IMR-90 (cell line): ENCODE data around the gene GHDC. TPM values are rescaled to one million over a fixed set of nuclear protein-coding genes. Genes with fewer than 3 reads are reported as not detected.

Experiments used
- ATAC-seq: fragments of 200-7000 bp; cut with Tn5 transposase; 2 replicates; pipeline ENCODE4 v1.9.1; 2020; ENCODE audit warnings: low read depth, mild to moderate bottlenecking, moderate library complexity
- BruUV-seq: library from RNA; stranded (reverse); fragments of 400-500 nt; replicated peaks from 2 replicates; lab custom pipeline; 2021; lab: Mats Ljungman, UMichigan
- CTCF ChIA-PET: fragments of 300-600 bp; formaldehyde crosslinking; extraction: SDS; loops from one replicate; lab custom pipeline; 2021; ENCODE audit warnings: antibody characterized with exemption; lab: Yijun Ruan, JAX
- POLR2A ChIA-PET: fragments of 300-600 bp; sonication (Branson Sonifier 250); formaldehyde crosslinking; loops from one replicate; lab custom pipeline; 2022; ENCODE audit warnings: antibody characterized with exemption; ENCODE audit not compliant: unreplicated experiment; lab: Charles Lee
- DNase-seq: peaks from one replicate; pipeline ENCODE4 v3.0.0; 2013
- H2AFZ ChIP-seq: replicated peaks from 2 replicates; pipeline ENCODE3; 2013; ENCODE audit warnings: low read length, mild to moderate bottlenecking; ENCODE audit not compliant: poor library complexity
- H2AK5ac ChIP-seq: 2 replicates; pipeline ENCODE4 v1.6.1; 2013; ENCODE audit warnings: low read depth, low read length, inconsistent platforms
- H2AK9ac ChIP-seq: replicated peaks from 2 replicates; pipeline ENCODE3; 2013; ENCODE audit warnings: mild to moderate bottlenecking, low read depth, low read length, moderate library complexity; ENCODE audit not compliant: poor library complexity
- H2BK120ac ChIP-seq: 2 replicates; pipeline ENCODE4 v1.6.1; 2013; ENCODE audit warnings: low read depth, low read length, inconsistent platforms
- H2BK15ac ChIP-seq: 3 replicates; pipeline ENCODE4 v1.6.1; 2013; ENCODE audit warnings: low read depth, low read length, inconsistent platforms
- H2BK20ac ChIP-seq: 2 replicates; pipeline ENCODE4 v1.6.1; 2013; ENCODE audit warnings: low read depth, mild to moderate bottlenecking, inconsistent platforms, low read length, moderate library complexity
- H2BK5ac ChIP-seq: 2 replicates; pipeline ENCODE4 v1.6.1; 2013; ENCODE audit warnings: mild to moderate bottlenecking, low read depth, low read length, inconsistent platforms; ENCODE audit not compliant: poor library complexity, severe bottlenecking
- H3K14ac ChIP-seq: replicated peaks from 2 replicates; pipeline ENCODE4 v1.6.1; 2013; ENCODE audit warnings: low read depth, low read length, inconsistent platforms
- H3K18ac ChIP-seq: 2 replicates; pipeline ENCODE4 v1.6.1; 2013; ENCODE audit warnings: low read depth, low read length, control low read depth
- H3K23ac ChIP-seq: 2 replicates; pipeline ENCODE4 v1.6.1; 2013; ENCODE audit warnings: low read depth, low read length, inconsistent platforms
- H3K27ac ChIP-seq: 2 replicates; pipeline ENCODE4 v1.5.1; 2013; ENCODE audit warnings: mild to moderate bottlenecking, control low read depth, low read length; ENCODE audit not compliant: insufficient read depth
- H3K27me3 ChIP-seq: 2 replicates; pipeline ENCODE4 v1.6.1; 2013; ENCODE audit warnings: low read length; ENCODE audit not compliant: control insufficient read depth, insufficient read depth
- H3K36me3 ChIP-seq: 2 replicates; pipeline ENCODE4 v1.6.1; 2013; ENCODE audit warnings: low read length, mixed read lengths; ENCODE audit not compliant: control insufficient read depth, insufficient read depth
- H3K4ac ChIP-seq: 2 replicates; pipeline ENCODE4 v1.6.1; 2013; ENCODE audit warnings: low read depth, low read length, inconsistent platforms
- H3K4me1 ChIP-seq: 2 replicates; pipeline ENCODE4 v1.6.1; 2013; ENCODE audit warnings: low read length, mixed read lengths; ENCODE audit not compliant: control insufficient read depth, insufficient read depth
- H3K4me2 ChIP-seq: 2 replicates; pipeline ENCODE4 v1.6.1; 2013; ENCODE audit warnings: low read depth, mild to moderate bottlenecking, control low read depth, low read length, moderate library complexity
- H3K4me3 ChIP-seq: 2 replicates; pipeline ENCODE4 v1.5.1; 2013; ENCODE audit warnings: low read depth, mild to moderate bottlenecking, control low read depth, low read length, moderate library complexity; ENCODE audit not compliant: insufficient read depth
- H3K56ac ChIP-seq: 2 replicates; pipeline ENCODE4 v1.6.1; 2013; ENCODE audit warnings: low read length, inconsistent platforms; ENCODE audit not compliant: insufficient read depth; ENCODE audit errors: extremely low read depth
- H3K79me1 ChIP-seq, 2 experiments: 2 replicates each; pipeline ENCODE4 v1.6.1; 2013; ENCODE audit warnings: low read length in 2 of 2, inconsistent platforms in 1 of 2, low read depth in 1 of 2
- H3K9ac ChIP-seq: 2 replicates; pipeline ENCODE4 v1.6.1; 2013; ENCODE audit warnings: low read depth, low read length, control low read depth
- H3K9me1 ChIP-seq: 2 replicates; pipeline ENCODE4 v1.6.1; 2013; ENCODE audit warnings: low read length, inconsistent platforms; ENCODE audit not compliant: insufficient read depth
- H3K9me3 ChIP-seq: 2 replicates; pipeline ENCODE4 v1.6.1; 2013; ENCODE audit warnings: low read length; ENCODE audit not compliant: control insufficient read depth, insufficient read depth
- H4K20me1 ChIP-seq: 2 replicates; pipeline ENCODE4 v1.6.1; 2013; ENCODE audit warnings: low read length, inconsistent platforms; ENCODE audit not compliant: insufficient read depth
- H4K5ac ChIP-seq: 2 replicates; pipeline ENCODE4 v1.6.1; 2013; ENCODE audit warnings: mild to moderate bottlenecking, low read depth, low read length, control low read depth
- H4K8ac ChIP-seq, 2 experiments: 2 replicates each; pipeline ENCODE4 v1.6.1; 2013; ENCODE audit warnings: low read depth in 2 of 2, low read length in 2 of 2, control low read depth in 1 of 2, inconsistent platforms in 1 of 2
- H4K91ac ChIP-seq: 2 replicates; pipeline ENCODE4 v1.6.1; 2013; ENCODE audit warnings: low read depth, low read length, inconsistent platforms; ENCODE audit not compliant: insufficient read depth
- RAD21 ChIP-seq: IDR thresholded peaks from 2 replicates; pipeline ENCODE4 v1.6.1; 2012; ENCODE audit warnings: low read length, improper control_type of control experiment
- SMC3 ChIP-seq: fragments of 150-350 bp; IDR thresholded peaks from 2 replicates; pipeline ENCODE4 v1.6.1; 2016; ENCODE audit warnings: low read depth, mild to moderate bottlenecking, antibody characterized with exemption, low read length, moderate library complexity
- WGBS, 2 experiments: methylation state at CpG; one replicate each; pipeline versions ENCODE4 v1.1.5 to v1.1.7; 2013; ENCODE audit warnings: missing lambda C conversion rate in 2 of 2; ENCODE audit not compliant: insufficient read length in 1 of 2; ENCODE audit errors: extremely low coverage in 2 of 2; 5-methylcytosine and 5-hydroxymethylcytosine counted together
- dilution Hi-C: fragments of 300-500 bp; cut with HindIII; formaldehyde crosslinking; loops from one replicate; pipeline ENCODE4 v1.14.3; 2018; ENCODE audit warnings: low sequenced_read_pairs; ENCODE audit not compliant: unreplicated experiment
- in situ Hi-C: fragments of 300-500 bp; cut with MboI; formaldehyde crosslinking; loops from 3 replicates; pipeline ENCODE4 v1.14.3; 2019; ENCODE audit warnings: low sequenced_read_pairs, inconsistent platforms, mixed read lengths
- intact Hi-C: fragments of 100-400 bp; cut with micrococcal nuclease; formaldehyde crosslinking; loops from 2 replicates; pipeline ENCODE4 v1.10.0; 2022
- polyA plus RNA-seq, 3 experiments: library from polyadenylated mRNA; depleted of rRNA; stranded (reverse); fragments of >200 nt; gene quantifications; 2 replicates each; pipeline ENCODE4 v1.2.3, GENCODE V29; 2012; ENCODE audit warnings: low replicate concordance in 1 of 3
- total RNA-seq: library from RNA; depleted of rRNA; stranded (reverse); fragments of >200 nt; gene quantifications from 2 replicates; pipeline ENCODE4 v1.2.3, GENCODE V29; 2012
- TF ChIP-seq, protein P1 (sequence below): conservative IDR thresholded peaks from 2 replicates; pipeline ENCODE4 v1.5.1; 2012; ENCODE audit warnings: mild to moderate bottlenecking, low read depth, low read length, improper control_type of control experiment

GHDC gene
- total and polyA plus RNA-seq, 2 of the 4 experiments (the other 2 are of a cell fraction), result 5.2 to 8.1 TPM

DNA sequence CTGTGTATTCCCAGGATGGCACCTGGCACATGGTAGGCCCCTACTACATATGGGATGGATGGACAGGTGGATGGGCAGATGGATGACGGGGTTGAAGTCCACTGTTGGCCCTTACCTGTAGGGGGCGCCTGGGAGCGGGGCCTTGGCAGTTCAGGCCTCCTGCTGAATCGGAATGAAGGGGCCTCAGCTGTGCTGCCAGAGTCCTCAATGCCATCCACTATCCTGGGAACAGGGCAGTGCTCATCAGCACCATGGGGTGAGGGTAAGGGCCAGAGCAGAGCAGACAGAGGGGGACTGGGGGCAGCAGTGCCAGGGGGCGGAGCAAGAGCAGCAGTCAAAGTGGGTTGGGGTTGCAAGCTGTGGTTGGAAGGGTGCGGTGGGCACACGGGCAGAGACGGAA lies 31.2 kb downstream of the GHDC start:
- no peak for ATAC-seq
- TF ChIP-seq SMC3 (no peak), RAD21 (no peak)
- TF ChIP-seq, protein P1, sequence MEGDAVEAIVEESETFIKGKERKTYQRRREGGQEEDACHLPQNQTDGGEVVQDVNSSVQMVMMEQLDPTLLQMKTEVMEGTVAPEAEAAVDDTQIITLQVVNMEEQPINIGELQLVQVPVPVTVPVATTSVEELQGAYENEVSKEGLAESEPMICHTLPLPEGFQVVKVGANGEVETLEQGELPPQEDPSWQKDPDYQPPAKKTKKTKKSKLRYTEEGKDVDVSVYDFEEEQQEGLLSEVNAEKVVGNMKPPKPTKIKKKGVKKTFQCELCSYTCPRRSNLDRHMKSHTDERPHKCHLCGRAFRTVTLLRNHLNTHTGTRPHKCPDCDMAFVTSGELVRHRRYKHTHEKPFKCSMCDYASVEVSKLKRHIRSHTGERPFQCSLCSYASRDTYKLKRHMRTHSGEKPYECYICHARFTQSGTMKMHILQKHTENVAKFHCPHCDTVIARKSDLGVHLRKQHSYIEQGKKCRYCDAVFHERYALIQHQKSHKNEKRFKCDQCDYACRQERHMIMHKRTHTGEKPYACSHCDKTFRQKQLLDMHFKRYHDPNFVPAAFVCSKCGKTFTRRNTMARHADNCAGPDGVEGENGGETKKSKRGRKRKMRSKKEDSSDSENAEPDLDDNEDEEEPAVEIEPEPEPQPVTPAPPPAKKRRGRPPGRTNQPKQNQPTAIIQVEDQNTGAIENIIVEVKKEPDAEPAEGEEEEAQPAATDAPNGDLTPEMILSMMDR, result peak; percentile 21; the same call in 1 of the 2 replicates
- CTCF ChIA-PET, result no interaction called here

More for the DNA sequence above, 31.2 kb downstream of the GHDC start:
- no peak overlapping the region for H2AFZ ChIP-seq
- no peak overlapping the region for H3K4me2 ChIP-seq
- no peak overlapping the region for H3K27ac ChIP-seq
- no peak overlapping the region for H2AK5ac ChIP-seq
- POLR2A ChIA-PET, result no interaction called here
- H2BK5ac ChIP-seq, result no peak overlapping the region
- no peaks in the 10 kb centered on the region; the same call in 1 of the 2 replicates for H3K4me1 ChIP-seq
- H4K20me1 ChIP-seq, result no peaks in the 10 kb centered on the region
- no peaks in the 10 kb centered on the region for H3K36me3 ChIP-seq
- no peak overlapping the region for H2AK9ac ChIP-seq
- in situ Hi-C loops, result no loop called here
- peaks cover 7% of the 10 kb centered on the region; the same call in 1 of the 2 replicates for H3K27me3 ChIP-seq
- dilution Hi-C loops, result no loop called here
- no peak overlapping the region for H2BK15ac ChIP-seq
- no peak overlapping the region for H3K56ac ChIP-seq
- H3K4ac ChIP-seq, result no peak overlapping the region
- no TSS peak for BruUV-seq
- H4K5ac ChIP-seq, result no peak overlapping the region
- 38% methylated on average over 3 of the region's 8 CpGs; no CpG with 5 or more reads in 1 of the 2 experiments for WGBS, 2 experiments
- H3K79me1 ChIP-seq, result no peaks in the 10 kb centered on the region
- H3K9ac ChIP-seq, result no peak overlapping the region
- H3K9me1 ChIP-seq, result 0 out of 2 replicates have a peak, but pooled peaks cover 3% of the 10 kb centered on the region
- no peak overlapping the region for H3K14ac ChIP-seq
- no peak overlapping the region for H3K18ac ChIP-seq
- H3K4me3 ChIP-seq, result no peak overlapping the region
- no peak overlapping the region for H4K91ac ChIP-seq
- H3K23ac ChIP-seq, result no peak overlapping the region
- intact Hi-C loops, result no loop called here
- no peak for DNase-seq
- no peak overlapping the region for H4K8ac ChIP-seq
- H2BK20ac ChIP-seq, result no peak overlapping the region
- H3K9me3 ChIP-seq, result no peaks in the 10 kb centered on the region
- H2BK120ac ChIP-seq, result no peak overlapping the region
